B cell (primary cell): ENCODE measurements around the gene AGAP1. TPM values are rescaled to one million over a fixed set of nuclear protein-coding genes. Genes with fewer than 3 reads are reported as not detected.

Experiments
- ATAC-seq: fragments of 200-7000 bp; cut with Tn5 transposase; one replicate; pipeline ENCODE4 v1.10.0; 2021; ENCODE audit warnings: low read depth, mild to moderate bottlenecking, moderate number of reproducible peaks, moderate library complexity
- CTCF ChIA-PET: fragments of 350-600 bp; sonication (Branson Sonifier 250); formaldehyde crosslinking; loops from one replicate; lab custom pipeline; 2021; ENCODE audit warnings: antibody characterized with exemption, inconsistent platforms; lab: Charles Lee
- POLR2A ChIA-PET: fragments of 350-600 bp; sonication (Branson Sonifier 250); formaldehyde crosslinking; loops from one replicate; lab custom pipeline; 2021; ENCODE audit warnings: antibody characterized with exemption; lab: Charles Lee
- DNase-seq: peaks from one replicate; pipeline ENCODE4 v3.0.0; 2013
- H2AFZ ChIP-seq: 2 replicates; pipeline ENCODE4 v1.6.1; 2012; ENCODE audit warnings: mild to moderate bottlenecking, low read depth, low read length; ENCODE audit not compliant: insufficient read depth, poor library complexity, severe bottlenecking
- H3K27ac ChIP-seq, 2 donors: 1 replicate in 1 of 2; 2 replicates in 1 of 2; pipeline ENCODE4 v1.5.1; 2012 to 2013; ENCODE audit warnings: low read length in 2 of 2, mild to moderate bottlenecking in 2 of 2, moderate library complexity in 1 of 2
- H3K27me3 ChIP-seq, 4 experiments: fragments of 200-600 bp in 1 of 4; sonication (generic) in 1 of 4; replicated peaks in 1 of 4; 1 replicate in 2 of 4; 2 replicates in 2 of 4; pipeline versions ENCODE4 v1.6.1 to v1.7.0; 2013 to 2016; ENCODE audit warnings: low read length in 3 of 4, mild to moderate bottlenecking in 2 of 4, mixed read lengths in 1 of 4, moderate library complexity in 1 of 4; ENCODE audit not compliant: insufficient read depth in 4 of 4, control insufficient read depth in 3 of 4; ENCODE audit errors: control extremely low read depth in 1 of 4
- H3K36me3 ChIP-seq, 2 experiments: replicated peaks in 1 of 2; 1 replicate in 1 of 2; 2 replicates in 1 of 2; pipeline versions ENCODE4 v1.6.1 to v1.7.1; 2013; ENCODE audit warnings: low read length in 1 of 2; ENCODE audit not compliant: insufficient read depth in 2 of 2, control insufficient read depth in 1 of 2; ENCODE audit errors: control extremely low read depth in 1 of 2, extremely low read depth in 1 of 2
- H3K4me1 ChIP-seq, 2 donors: fragments of 200-600 bp in 1 of 2; sonication (generic) in 1 of 2; 1 replicate in 1 of 2; 2 replicates in 1 of 2; pipeline versions ENCODE4 v1.5.1 to v1.6.1; 2013 to 2017; ENCODE audit warnings: low read length in 2 of 2; ENCODE audit not compliant: control insufficient read depth in 2 of 2, insufficient read depth in 2 of 2
- H3K4me2 ChIP-seq: replicated peaks from 2 replicates; pipeline ENCODE3; 2012; ENCODE audit warnings: mild to moderate bottlenecking, low read depth, low read length; ENCODE audit not compliant: poor library complexity, severe bottlenecking
- H3K4me3 ChIP-seq, 5 experiments: fragments of 200-600 bp in 1 of 5; sonication (generic) in 1 of 5; 1 replicate in 3 of 5; 2 replicates in 2 of 5; pipeline versions ENCODE4 v1.5.1 to v1.7.0; 2011 to 2016; ENCODE audit warnings: low read length in 4 of 5, mild to moderate bottlenecking in 4 of 5, low read depth in 2 of 5, control low read depth in 1 of 5, moderate library complexity in 1 of 5; ENCODE audit not compliant: insufficient read depth in 1 of 5; ENCODE audit errors: control extremely low read depth in 1 of 5, extremely low read depth in 1 of 5
- H3K79me2 ChIP-seq: fragments of 200-600 bp; sonication (generic); one replicate; pipeline ENCODE4 v1.6.0; 2016; ENCODE audit warnings: low read length; ENCODE audit not compliant: control insufficient read depth, insufficient read depth
- H3K9ac ChIP-seq: fragments of 200-600 bp; sonication (generic); 2 replicates; pipeline ENCODE4 v1.6.1; 2017; ENCODE audit warnings: mild to moderate bottlenecking, low read length, moderate library complexity
- H3K9me3 ChIP-seq, 3 donors: one replicate each; pipeline versions ENCODE4 v1.6.1 to v1.7.1; 2013; ENCODE audit warnings: low read length in 2 of 3; ENCODE audit not compliant: control insufficient read depth in 2 of 3, insufficient read depth in 1 of 3; ENCODE audit errors: control extremely low read depth in 1 of 3
- H4K20me1 ChIP-seq: 2 replicates; pipeline ENCODE4 v1.6.0; 2012; ENCODE audit warnings: mild to moderate bottlenecking, low read length; ENCODE audit not compliant: insufficient read depth, control insufficient read depth, poor library complexity, severe bottlenecking
- H3K27ac Mint-ChIP-seq: one replicate; pipeline ENCODE4 v1.8.0; 2021; ENCODE audit warnings: mixed read lengths
- H3K27me3 Mint-ChIP-seq: one replicate; pipeline ENCODE4 v1.8.0; 2021; ENCODE audit warnings: mixed read lengths
- H3K4me1 Mint-ChIP-seq: one replicate; pipeline ENCODE4 v1.8.0; 2021; ENCODE audit warnings: mixed read lengths
- H3K4me3 Mint-ChIP-seq: one replicate; pipeline ENCODE4 v1.8.0; 2021; ENCODE audit warnings: mixed read lengths
- H3K9me3 Mint-ChIP-seq: one replicate; pipeline ENCODE4 v1.8.0; 2022; ENCODE audit warnings: mixed read lengths; ENCODE audit not compliant: insufficient read depth
- CTCF ChIP-seq: fragments of 200-600 bp; IDR thresholded peaks from one replicate; pipeline ENCODE4 v1.8.0; 2022; ENCODE audit warnings: antibody characterized with exemption, mild to moderate bottlenecking
- EZH2 ChIP-seq: IDR thresholded peaks from 2 replicates; pipeline ENCODE4 v1.6.1; 2012; ENCODE audit warnings: borderline replicate concordance, low read depth, mild to moderate bottlenecking, moderate library complexity, low read length; ENCODE audit not compliant: insufficient read depth, poor library complexity, severe bottlenecking
- WGBS: methylation state at CpG from one replicate; pipeline ENCODE4 v1.1.5; 2013; ENCODE audit warnings: missing lambda C conversion rate; ENCODE audit not compliant: insufficient coverage; 5-methylcytosine and 5-hydroxymethylcytosine counted together
- intact Hi-C: fragments of 100-400 bp; cut with micrococcal nuclease; formaldehyde crosslinking; loops from one replicate; pipeline ENCODE4 v1.10.0; 2022
- polyA plus RNA-seq: library from polyadenylated mRNA; depleted of rRNA; stranded (reverse); fragments of >200 nt; gene quantifications from 2 replicates; pipeline ENCODE4 v1.2.3, GENCODE V29; 2012
- total RNA-seq, 2 donors: library from RNA; stranded (reverse); fragments of 120-200 nt in 1 of 2; gene quantifications; 1 replicate in 1 of 2; 2 replicates in 1 of 2; pipeline versions ENCODE4 v1.2.3 to v1.2.4, GENCODE V29; 2013 to 2022

The AGAP1 gene
- total and polyA plus RNA-seq, 2 donors (not counting 1 experiment from before 2014, with no cell fraction given) = 0.01 TPM; not detected in 1

GRCh38 chr2:235675678-235676535 lies 182.1 kb downstream of the AGAP1 start:
- Histone ChIP-seq H3K27ac (no peak overlapping the region), H4K20me1 (no peaks in the 10 kb centered on the region), H3K9me3 (no peaks in the 10 kb centered on the region), H3K9ac (no peak overlapping the region), H3K79me2 (no peaks in the 10 kb centered on the region), H2AFZ (no peak overlapping the region), H3K27me3 (no peaks in the 10 kb centered on the region), H3K4me2 (no peak overlapping the region), H3K4me3 (no peak overlapping the region), H3K36me3 (no peaks in the 10 kb centered on the region), H3K4me1 (no peaks in the 10 kb centered on the region)
- ATAC-seq = no peak
- DNase-seq = no peak
- CTCF ChIA-PET = no interaction called here
- Mint-ChIP-seq H3K9me3 (no peaks in the 10 kb centered on the region), H3K4me3 (no peak overlapping the region), H3K27ac (no peak overlapping the region), H3K4me1 (peaks cover 6% of the 10 kb centered on the region), H3K27me3 (peaks cover 43% of the 10 kb centered on the region)
- POLR2A ChIA-PET = no interaction called here
- intact Hi-C loops = no loop called here
- TF ChIP-seq EZH2 (no peak), CTCF (no peak)
- 93% methylated on average over 3 of the region's 3 CpGs for WGBS

GRCh38 chr2:235676536-235676799 lies 182.6 kb downstream of the AGAP1 start:
- Mint-ChIP-seq H3K27ac (no peak overlapping the region), H3K4me1 (peaks cover 4% of the 10 kb centered on the region), H3K4me3 (no peak overlapping the region), H3K27me3 (peaks cover 41% of the 10 kb centered on the region), H3K9me3 (no peaks in the 10 kb centered on the region)
- intact Hi-C loops = no loop called here
- no peak overlapping the region for H3K4me3 ChIP-seq
- no peaks in the 10 kb centered on the region for H4K20me1 ChIP-seq
- no peaks in the 10 kb centered on the region for H3K9me3 ChIP-seq
- ChIA-PET CTCF (interaction anchor here (0.6 kb wide), 1 partner anchor 9 kb away, joined by 3 read pairs; no protein-coding TSS in a partner anchor), POLR2A (no interaction called here)
- H3K36me3 ChIP-seq = no peaks in the 10 kb centered on the region
- ATAC-seq = no peak
- no peak overlapping the region for H3K27ac ChIP-seq
- H3K4me2 ChIP-seq = no peak overlapping the region
- no peak for TF ChIP-seq EZH2
- no peak for TF ChIP-seq CTCF
- no peak overlapping the region for H3K9ac ChIP-seq
- no peaks in the 10 kb centered on the region for H3K27me3 ChIP-seq
- WGBS = no CpG with 5 or more reads among the region's 1 CpG
- H3K4me1 ChIP-seq = no peaks in the 10 kb centered on the region
- DNase-seq = no peak
- H2AFZ ChIP-seq = no peak overlapping the region
- H3K79me2 ChIP-seq = no peaks in the 10 kb centered on the region
